MM.1S (cell line): ENCODE measurements around the gene STK39.

Experiments
- DNase-seq: peaks from one replicate; pipeline ENCODE4 v3.0.0-alpha.2; 2015
- H2AFZ ChIP-seq: fragments of 300-600 bp; sonication (generic); 2 replicates; pipeline ENCODE4 v1.6.0; 2016; ENCODE audit warnings: antibody characterized with exemption, low read length
- H3F3A ChIP-seq: fragments of 300-600 bp; sonication (generic); 2 replicates; pipeline ENCODE4 v1.6.1; 2016; ENCODE audit warnings: mild to moderate bottlenecking, antibody characterized with exemption, low read length, moderate library complexity, mixed read lengths; ENCODE audit not compliant: insufficient read depth
- H3K27ac ChIP-seq: fragments of 300-600 bp; sonication (generic); 2 replicates; pipeline ENCODE4 v1.5.1; 2016; ENCODE audit warnings: mild to moderate bottlenecking, low read length
- H3K27me3 ChIP-seq: fragments of 300-600 bp; sonication (generic); replicated peaks from 2 replicates; pipeline ENCODE4 v1.6.0; 2016; ENCODE audit warnings: low read length; ENCODE audit not compliant: insufficient read depth
- H3K36me3 ChIP-seq: fragments of 300-600 bp; sonication (generic); replicated peaks from 2 replicates; pipeline ENCODE4 v1.6.1; 2016; ENCODE audit warnings: mild to moderate bottlenecking, low read length, mixed read lengths; ENCODE audit not compliant: insufficient read depth
- H3K4me1 ChIP-seq: fragments of 300-600 bp; sonication (generic); 2 replicates; pipeline ENCODE4 v1.6.1; 2016; ENCODE audit warnings: low read length, mixed read lengths
- H3K4me2 ChIP-seq: fragments of 300-600 bp; sonication (generic); 2 replicates; pipeline ENCODE4 v1.6.0; 2016; ENCODE audit warnings: low read depth, low read length
- H3K4me3 ChIP-seq: fragments of 300-600 bp; sonication (generic); 2 replicates; pipeline ENCODE4 v1.5.1; 2016; ENCODE audit warnings: low read length, mixed read lengths
- H3K79me2 ChIP-seq: fragments of 300-600 bp; sonication (generic); 2 replicates; pipeline ENCODE4 v1.6.1; 2016; ENCODE audit warnings: mixed run types, low read length, mixed read lengths
- H3K9ac ChIP-seq: fragments of 300-600 bp; sonication (generic); 2 replicates; pipeline ENCODE4 v1.6.1; 2016; ENCODE audit warnings: low read length, mixed read lengths
- H3K9me2 ChIP-seq: fragments of 300-600 bp; sonication (generic); replicated peaks from 2 replicates; pipeline ENCODE4 v1.6.1; 2016; ENCODE audit warnings: mild to moderate bottlenecking, low read length, mixed read lengths; ENCODE audit not compliant: insufficient read depth
- H3K9me3 ChIP-seq: fragments of 300-600 bp; sonication (generic); replicated peaks from 2 replicates; pipeline ENCODE4 v1.6.1; 2016; ENCODE audit warnings: mild to moderate bottlenecking, low read length, mixed read lengths; ENCODE audit not compliant: insufficient read depth
- H4K20me1 ChIP-seq: fragments of 300-600 bp; sonication (generic); 2 replicates; pipeline ENCODE4 v1.6.1; 2016; ENCODE audit warnings: mild to moderate bottlenecking, low read length, moderate library complexity, mixed read lengths; ENCODE audit not compliant: insufficient read depth
- CTCF ChIP-seq: fragments of 300-600 bp; sonication (generic); IDR thresholded peaks from 2 replicates; pipeline ENCODE4 v1.5.1; 2016; ENCODE audit warnings: antibody characterized with exemption, low read length, mixed read lengths
- EZH2 ChIP-seq: fragments of 300-600 bp; sonication (generic); optimal IDR thresholded peaks from 2 replicates; pipeline ENCODE3; 2017; ENCODE audit warnings: low read depth, mild to moderate bottlenecking, antibody characterized with exemption, low read length, mixed read lengths
- EZH2phosphoT487 ChIP-seq: fragments of 300-600 bp; sonication (generic); IDR thresholded peaks from 2 replicates; pipeline ENCODE4 v1.6.1; 2018; ENCODE audit warnings: antibody characterized with exemption, low read length

The STK39 gene

DNA sequence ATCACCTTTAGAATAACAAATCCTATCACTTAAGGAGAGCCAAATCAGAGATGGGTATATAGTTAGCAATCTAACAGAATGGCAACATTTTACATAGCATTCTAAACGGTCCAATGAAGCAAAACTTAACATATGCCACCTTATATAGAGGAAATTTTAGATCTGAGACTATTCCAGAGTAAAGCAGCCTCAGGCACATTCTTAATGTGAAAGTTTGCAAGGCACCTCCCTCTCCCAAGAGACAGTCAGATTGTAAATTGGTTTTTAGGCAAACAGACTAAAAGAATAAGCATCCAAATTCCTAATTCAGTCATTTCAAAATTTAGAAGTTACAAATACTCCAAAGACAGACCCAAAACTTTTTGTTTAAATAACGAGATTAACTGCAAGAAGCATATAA, 292.9 kb downstream of the STK39 start:
- Histone ChIP-seq H3K79me2 (no peaks in the 10 kb centered on the region), H3K4me1 (no peaks in the 10 kb centered on the region), H3K9ac (no peak overlapping the region), H3K4me2 (no peak overlapping the region), H3K27me3 (no peaks in the 10 kb centered on the region), H3K4me3 (no peak overlapping the region), H3K27ac (no peak overlapping the region), H2AFZ (no peak overlapping the region), H3F3A (no peaks in the 10 kb centered on the region), H3K36me3 (no peaks in the 10 kb centered on the region; the same call in 1 of the 2 replicates), H3K9me3 (no peaks in the 10 kb centered on the region), H3K9me2 (no peaks in the 10 kb centered on the region), H4K20me1 (no peaks in the 10 kb centered on the region)
- no peak for DNase-seq
- TF ChIP-seq CTCF (no peak), EZH2 (no peak), EZH2phosphoT487 (no peak)

DNA sequence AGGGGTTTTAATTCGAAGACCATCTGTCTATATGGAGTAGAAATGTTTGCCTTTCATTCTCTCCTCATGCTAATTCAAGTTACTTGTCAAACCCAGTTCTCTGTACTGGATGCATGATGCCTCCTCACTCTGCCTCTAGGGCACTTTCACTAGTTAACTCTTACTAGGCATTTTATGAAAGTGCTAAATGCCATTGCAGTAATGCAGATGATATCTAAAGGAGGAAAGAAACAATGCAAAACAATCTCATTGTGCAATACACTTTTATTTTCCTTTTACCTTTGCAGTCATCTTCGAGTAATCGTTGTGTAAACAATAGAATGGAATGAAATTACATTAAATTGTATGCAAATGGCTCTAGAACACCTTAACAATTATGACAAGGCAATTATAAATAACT, 293.6 kb downstream of the STK39 start:
- Histone ChIP-seq H3K9ac (no peak overlapping the region), H2AFZ (no peak overlapping the region), H3K4me1 (no peaks in the 10 kb centered on the region), H3F3A (no peaks in the 10 kb centered on the region), H3K4me3 (no peak overlapping the region), H3K36me3 (no peaks in the 10 kb centered on the region; the same call in 1 of the 2 replicates), H4K20me1 (no peaks in the 10 kb centered on the region), H3K4me2 (no peak overlapping the region), H3K79me2 (no peaks in the 10 kb centered on the region), H3K27ac (no peak overlapping the region), H3K9me3 (no peaks in the 10 kb centered on the region), H3K27me3 (no peaks in the 10 kb centered on the region), H3K9me2 (no peaks in the 10 kb centered on the region)
- no peak for DNase-seq
- TF ChIP-seq EZH2phosphoT487 = no peak
- no peak for TF ChIP-seq EZH2
- TF ChIP-seq CTCF = no peak

DNA sequence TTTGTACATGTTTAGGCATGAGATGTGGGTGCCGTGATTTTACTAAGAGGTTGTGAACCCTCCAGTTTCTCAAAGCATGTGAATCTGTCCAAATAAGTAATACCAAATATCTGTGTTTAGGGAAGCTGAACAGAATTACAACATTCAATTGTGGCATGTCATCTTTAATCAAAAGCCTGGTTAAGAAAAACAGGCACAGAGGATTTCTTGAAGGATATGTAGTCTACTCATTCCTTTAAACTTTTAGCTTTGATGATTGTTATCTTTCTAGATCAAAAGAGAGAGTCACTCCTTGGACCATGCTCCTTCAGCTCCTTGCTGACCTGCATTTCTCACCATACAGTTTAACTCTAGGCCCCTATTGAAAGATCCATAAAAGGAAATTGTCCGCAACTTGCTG, 296.8 kb downstream of the STK39 start:
- DNase-seq = no peak
- Histone ChIP-seq H3F3A (no peaks in the 10 kb centered on the region), H3K4me3 (no peak overlapping the region), H3K27ac (no peak overlapping the region), H3K27me3 (no peaks in the 10 kb centered on the region), H3K4me1 (no peaks in the 10 kb centered on the region), H3K9ac (no peak overlapping the region), H3K36me3 (no peaks in the 10 kb centered on the region; the same call in 1 of the 2 replicates), H3K4me2 (no peak overlapping the region), H3K79me2 (no peaks in the 10 kb centered on the region), H4K20me1 (no peaks in the 10 kb centered on the region), H3K9me2 (no peaks in the 10 kb centered on the region), H3K9me3 (no peaks in the 10 kb centered on the region), H2AFZ (no peak overlapping the region)
- TF ChIP-seq CTCF (no peak), EZH2 (no peak), EZH2phosphoT487 (no peak)
